SU-DHL-6 (cell line): ENCODE data around the gene RAB20.

ENCODE experiments used
- H2AFZ ChIP-seq: fragments of 200-600 bp; sonication (generic); 2 replicates; pipeline ENCODE4 v1.6.1; 2014; ENCODE audit warnings: low read depth, mild to moderate bottlenecking, moderate library complexity, mixed read lengths, antibody characterized with exemption, low read length; ENCODE audit not compliant: severe bottlenecking
- H3F3A ChIP-seq: fragments of 200-600 bp; shearing (Covaris generic); 2 replicates; pipeline ENCODE4 v1.6.0; 2016; ENCODE audit warnings: antibody characterized with exemption, mild to moderate bottlenecking; ENCODE audit not compliant: insufficient read depth
- H3K27ac ChIP-seq: fragments of 200-600 bp; sonication (generic); 2 replicates; pipeline ENCODE4 v1.5.1; 2016; ENCODE audit warnings: low read depth, mild to moderate bottlenecking, low read length, moderate library complexity, mixed read lengths
- H3K27me3 ChIP-seq: fragments of 200-600 bp; sonication (generic), shearing (Covaris generic); 2 replicates; pipeline ENCODE4 v1.6.0; 2014; ENCODE audit warnings: mild to moderate bottlenecking, low read length
- H3K36me3 ChIP-seq: fragments of 200-600 bp; sonication (generic); 2 replicates; pipeline ENCODE4 v1.6.1; 2014; ENCODE audit warnings: mild to moderate bottlenecking, low read length, mixed read lengths
- H3K4me2 ChIP-seq: fragments of 300-600, 200-600 bp; shearing (Covaris generic), sonication (generic); 2 replicates; pipeline ENCODE4 v1.6.0; 2014; ENCODE audit warnings: low read length, low read depth, mild to moderate bottlenecking; ENCODE audit not compliant: poor library complexity, severe bottlenecking
- H3K4me3 ChIP-seq: fragments of 200-600 bp; sonication (generic); 2 replicates; pipeline ENCODE4 v1.5.1; 2014; ENCODE audit warnings: antibody characterized with exemption, low read length, mild to moderate bottlenecking, mixed read lengths; ENCODE audit not compliant: insufficient read depth, poor library complexity, severe bottlenecking
- H3K79me2 ChIP-seq: fragments of 200-600 bp; sonication (generic); 2 replicates; pipeline ENCODE4 v1.6.1; 2014; ENCODE audit warnings: mild to moderate bottlenecking, low read length, moderate library complexity; ENCODE audit not compliant: insufficient read depth
- H3K9ac ChIP-seq: fragments of 200-600 bp; sonication (generic); 2 replicates; pipeline ENCODE4 v1.7.0; 2014; ENCODE audit warnings: mild to moderate bottlenecking, low read length
- H3K9me2 ChIP-seq: fragments of 200-600 bp; sonication (generic); replicated peaks from 2 replicates; pipeline ENCODE4 v1.6.1; 2014; ENCODE audit warnings: low read length; ENCODE audit not compliant: insufficient read depth
- H3K9me3 ChIP-seq: fragments of 200-600 bp; sonication (generic); 2 replicates; pipeline ENCODE4 v1.6.1; 2014; ENCODE audit warnings: low read length, mixed read lengths; ENCODE audit not compliant: insufficient read depth
- H4K20me1 ChIP-seq: fragments of 200-600 bp; sonication (generic); 2 replicates; pipeline ENCODE4 v1.6.1; 2014; ENCODE audit warnings: low read depth, mild to moderate bottlenecking, antibody characterized with exemption, low read length, moderate library complexity, mixed read lengths
- CTCF ChIP-seq: fragments of 200-600 bp; sonication (generic); IDR thresholded peaks from one replicate; pipeline ENCODE4 v1.5.1; 2017; ENCODE audit warnings: antibody characterized with exemption, mild to moderate bottlenecking, low read length, moderate library complexity; ENCODE audit not compliant: insufficient read depth, poor library complexity, severe bottlenecking
- EZH2phosphoT487 ChIP-seq: fragments of 200-600 bp; sonication (generic), shearing (Covaris generic); conservative IDR thresholded peaks from 2 replicates; pipeline ENCODE4 v1.6.1; 2018; ENCODE audit warnings: mild to moderate bottlenecking, antibody characterized with exemption, low read length, moderate library complexity, mixed read lengths

The RAB20 gene

DNA sequence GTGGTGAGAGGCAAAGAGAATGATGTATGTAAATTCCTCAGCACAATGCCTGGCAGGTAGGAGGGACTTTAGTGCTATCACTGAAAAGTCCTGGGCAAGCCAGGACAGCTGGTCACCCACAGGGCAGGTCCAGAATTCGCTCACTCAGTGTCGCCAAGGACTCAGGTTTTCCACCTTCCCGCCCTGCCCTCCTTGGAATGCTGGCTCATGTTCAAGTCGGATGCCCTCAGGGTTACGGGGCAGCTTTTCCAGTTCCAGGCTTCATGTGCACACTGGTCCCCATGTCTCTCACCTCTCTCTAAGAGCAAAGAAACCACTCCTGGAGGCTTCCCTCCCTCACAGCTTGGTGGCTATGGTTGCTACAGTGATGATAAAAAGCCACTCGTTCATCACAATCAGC lies 29.1 kb upstream of the RAB20 start:
- no peaks in the 10 kb centered on the region for H3K9me2 ChIP-seq
- no peaks in the 10 kb centered on the region for H3K79me2 ChIP-seq
- no peaks in the 10 kb centered on the region for H4K20me1 ChIP-seq
- no peaks in the 10 kb centered on the region for H3K9me3 ChIP-seq
- H3K9ac ChIP-seq = no peak overlapping the region
- H3K36me3 ChIP-seq = no peaks in the 10 kb centered on the region
- no peaks in the 10 kb centered on the region for H3F3A ChIP-seq
- H2AFZ ChIP-seq = no peak overlapping the region
- H3K4me3 ChIP-seq = no peak overlapping the region
- H3K4me2 ChIP-seq = no peak overlapping the region
- no peaks in the 10 kb centered on the region for H3K27me3 ChIP-seq
- no peak overlapping the region for H3K27ac ChIP-seq
- TF ChIP-seq CTCF (no peak), EZH2phosphoT487 (no peak)

DNA sequence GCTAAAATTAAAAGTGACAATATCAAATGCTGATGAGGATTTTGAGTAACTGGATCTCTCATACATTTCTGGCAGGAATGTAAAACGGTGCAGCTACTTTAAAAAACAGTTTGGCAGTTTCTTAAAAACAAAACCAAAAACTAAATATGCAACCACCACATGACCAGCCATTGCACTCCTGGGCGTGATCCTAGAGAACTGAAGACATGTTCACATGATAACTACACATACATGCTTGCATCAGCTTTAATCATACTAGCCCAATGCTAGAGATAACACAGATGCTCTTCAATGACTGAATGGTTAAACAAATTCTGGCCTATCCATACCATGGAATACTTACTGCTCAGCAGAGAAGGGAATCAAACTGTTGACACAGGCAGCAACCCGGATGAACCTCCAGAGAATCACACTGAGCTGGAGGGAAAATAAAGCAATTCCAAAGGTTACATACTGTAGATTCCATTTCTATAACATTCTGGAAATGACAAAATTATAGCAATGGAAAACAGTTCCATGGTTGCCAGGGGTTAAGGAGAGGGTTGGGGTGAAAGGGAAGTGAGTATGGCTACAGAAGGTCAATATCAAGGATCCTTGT lies 28.4 kb upstream of the RAB20 start:
- Histone ChIP-seq H3K9me3 (no peaks in the 10 kb centered on the region), H3K79me2 (no peaks in the 10 kb centered on the region), H3K9me2 (no peaks in the 10 kb centered on the region), H3K4me3 (no peak overlapping the region), H4K20me1 (no peaks in the 10 kb centered on the region), H3K9ac (no peak overlapping the region), H3K36me3 (no peaks in the 10 kb centered on the region), H2AFZ (no peak overlapping the region), H3K27me3 (no peaks in the 10 kb centered on the region), H3F3A (no peaks in the 10 kb centered on the region), H3K27ac (no peak overlapping the region), H3K4me2 (no peak overlapping the region)
- TF ChIP-seq CTCF (no peak), EZH2phosphoT487 (no peak)

DNA sequence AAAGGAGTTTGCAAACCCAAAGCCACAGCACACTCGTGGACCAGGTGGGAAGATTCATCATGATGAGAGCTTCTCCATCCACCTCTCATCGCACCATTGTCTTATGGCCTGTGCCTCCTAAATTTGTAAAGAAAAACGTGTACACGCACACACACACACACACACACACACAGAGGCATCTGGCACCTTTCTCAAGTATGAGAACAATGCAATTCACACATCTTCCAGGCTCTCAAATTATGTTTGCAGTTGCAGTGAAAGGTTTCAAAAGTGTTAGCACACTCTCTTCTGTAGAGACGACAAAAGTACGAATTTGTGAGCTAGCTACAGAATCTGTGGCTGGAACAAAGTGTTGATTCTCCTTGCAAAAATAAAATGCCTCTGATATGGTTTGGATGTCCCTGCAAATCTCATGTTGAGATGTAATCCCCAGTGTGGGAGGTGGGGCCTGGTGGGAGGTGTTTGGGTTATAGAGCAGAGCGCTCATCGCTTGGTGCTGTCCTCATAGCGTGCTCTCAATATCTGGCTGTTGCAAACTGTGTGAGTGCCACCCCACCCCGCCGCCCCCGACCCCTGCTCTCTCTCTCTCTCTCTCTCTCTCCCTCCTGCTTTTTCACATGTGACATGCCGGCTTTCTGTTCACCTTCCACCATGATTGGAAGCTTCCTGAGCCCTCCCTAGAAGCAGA lies 21.8 kb upstream of the RAB20 start:
- Histone ChIP-seq H3K9ac (no peak overlapping the region), H3K9me2 (no peaks in the 10 kb centered on the region), H3K27ac (no peak overlapping the region), H3K36me3 (no peaks in the 10 kb centered on the region), H2AFZ (no peak overlapping the region), H3F3A (no peaks in the 10 kb centered on the region), H3K27me3 (no peaks in the 10 kb centered on the region), H3K79me2 (no peaks in the 10 kb centered on the region), H3K4me3 (no peak overlapping the region), H4K20me1 (no peaks in the 10 kb centered on the region), H3K9me3 (no peaks in the 10 kb centered on the region), H3K4me2 (no peak overlapping the region)
- no peak for TF ChIP-seq EZH2phosphoT487
- TF ChIP-seq CTCF = no peak
